Endothelial cell of umbilical vein (primary cell): ENCODE results near the gene NPB. TPM values are rescaled to one million over a fixed set of nuclear protein-coding genes. Genes with fewer than 3 reads are reported as not detected.

Experiments used
- BruUV-seq: library from RNA; stranded (reverse); fragments of 400-500 nt; replicated peaks from 2 replicates; lab custom pipeline; 2021; lab: Mats Ljungman, UMichigan
- CTCF ChIA-PET: fragments of 300-600, 350-600 bp; sonication (Branson Sonifier 250); formaldehyde crosslinking; loops from one replicate; lab custom pipeline; 2021; ENCODE audit warnings: antibody characterized with exemption, inconsistent platforms; lab: Charles Lee
- POLR2A ChIA-PET: fragments of 300-600, 350-600 bp; sonication (Branson Sonifier 250); formaldehyde crosslinking; loops from one replicate; lab custom pipeline; 2021; ENCODE audit warnings: antibody characterized with exemption, inconsistent platforms; lab: Charles Lee
- DNase-seq: peaks from one replicate; pipeline ENCODE4 v3.0.0-alpha.2; 2011; ENCODE audit warnings: low read depth, low spot score
- FAIRE-seq: peaks from 2 replicates; lab custom pipeline; 2011; peaks lifted over from hg19 to GRCh38; lab: Jason Lieb, UNC
- H2AFZ ChIP-seq: 2 replicates; pipeline ENCODE4 v1.6.0; 2012; ENCODE audit warnings: low read depth, low read length, control low read depth, inconsistent platforms
- H3K27ac ChIP-seq: 2 replicates; pipeline ENCODE4 v1.5.1; 2011; ENCODE audit warnings: low read depth, mild to moderate bottlenecking, control low read depth, low read length, moderate library complexity; ENCODE audit not compliant: insufficient read depth
- H3K27me3 ChIP-seq, 2 experiments: 2 replicates each; pipeline versions ENCODE4 v1.6.0 to v1.6.1; 2011; ENCODE audit warnings: low read length in 2 of 2, mixed read lengths in 1 of 2; ENCODE audit not compliant: control insufficient read depth in 2 of 2, insufficient read depth in 2 of 2
- H3K36me3 ChIP-seq, 2 experiments: 2 replicates in 1 of 2; 3 replicates in 1 of 2; pipeline ENCODE4 v1.5.1; 2011; ENCODE audit warnings: low read length in 2 of 2, mild to moderate bottlenecking in 1 of 2, moderate library complexity in 1 of 2; ENCODE audit not compliant: control insufficient read depth in 2 of 2, insufficient read depth in 2 of 2; ENCODE audit errors: extremely low read depth in 1 of 2
- H3K4me1 ChIP-seq: 3 replicates; pipeline ENCODE4 v1.5.1; 2011; ENCODE audit warnings: mild to moderate bottlenecking, low read length; ENCODE audit not compliant: control insufficient read depth, insufficient read depth; ENCODE audit errors: extremely low read depth
- H3K4me2 ChIP-seq: 2 replicates; pipeline ENCODE4 v1.6.1; 2011; ENCODE audit warnings: low read length, control low read depth, mixed read lengths; ENCODE audit not compliant: insufficient read depth
- H3K4me3 ChIP-seq, 3 experiments: fragments of 200-600 bp in 1 of 3; sonication (generic), shearing (Covaris generic) in 1 of 3; replicated peaks in 1 of 3; 2 replicates each; pipeline ENCODE4 v1.5.1; 2011 to 2016; ENCODE audit warnings: control low read depth in 3 of 3, low read length in 3 of 3, mild to moderate bottlenecking in 2 of 3, inconsistent platforms in 1 of 3, low read depth in 1 of 3, moderate library complexity in 1 of 3; ENCODE audit not compliant: insufficient read depth in 1 of 3
- H3K79me2 ChIP-seq: 2 replicates; pipeline ENCODE4 v1.6.0; 2012; ENCODE audit warnings: low read length, inconsistent platforms; ENCODE audit not compliant: control insufficient read depth, insufficient read depth
- H3K9ac ChIP-seq: replicated peaks from 2 replicates; pipeline ENCODE3; 2011; ENCODE audit warnings: low read length, control low read depth; ENCODE audit not compliant: insufficient read depth; ENCODE audit errors: extremely low read depth
- H3K9me1 ChIP-seq: replicated peaks from 3 replicates; pipeline ENCODE4 v1.6.0; 2011; ENCODE audit warnings: mild to moderate bottlenecking, low read length; ENCODE audit not compliant: control insufficient read depth, insufficient read depth; ENCODE audit errors: extremely low read depth
- H3K9me3 ChIP-seq: replicated peaks from 2 replicates; pipeline ENCODE4 v1.5.1; 2012; ENCODE audit warnings: low read length, inconsistent platforms; ENCODE audit not compliant: control insufficient read depth, insufficient read depth
- H4K20me1 ChIP-seq: replicated peaks from 2 replicates; pipeline ENCODE3; 2011; ENCODE audit warnings: mild to moderate bottlenecking, low read length; ENCODE audit not compliant: control insufficient read depth, insufficient read depth; ENCODE audit errors: extremely low read depth
- CTCF ChIP-seq, 2 donors: IDR thresholded peaks; 1 replicate in 1 of 2; 2 replicates in 1 of 2; pipeline ENCODE4 v1.5.1; 2011; ENCODE audit warnings: low read length in 2 of 2, mild to moderate bottlenecking in 2 of 2, moderate library complexity in 2 of 2, control low read depth in 1 of 2, inconsistent platforms in 1 of 2, low read depth in 1 of 2; ENCODE audit not compliant: insufficient read depth in 1 of 2; ENCODE audit errors: extremely low read depth in 1 of 2
- EZH2 ChIP-seq: IDR thresholded peaks from 2 replicates; pipeline ENCODE4 v1.6.1; 2012; ENCODE audit warnings: borderline replicate concordance, low read depth, mild to moderate bottlenecking, moderate library complexity, low read length, inconsistent platforms; ENCODE audit not compliant: severe bottlenecking
- FOS ChIP-seq: IDR thresholded peaks from 2 replicates; pipeline ENCODE4 v1.6.1; 2011; ENCODE audit warnings: mild to moderate bottlenecking, low read length, moderate library complexity, borderline replicate concordance; ENCODE audit not compliant: insufficient read depth
- GATA2 ChIP-seq: IDR thresholded peaks from 2 replicates; pipeline ENCODE4 v1.7.0; 2011; ENCODE audit warnings: low read depth, mild to moderate bottlenecking, moderate library complexity, mixed read lengths, low read length; ENCODE audit not compliant: insufficient read length, insufficient read depth
- JUN ChIP-seq: IDR thresholded peaks from 2 replicates; pipeline ENCODE4 v1.6.1; 2011; ENCODE audit warnings: borderline replicate concordance, low read depth; ENCODE audit not compliant: insufficient read length, insufficient read depth
- MAX ChIP-seq: IDR thresholded peaks from 2 replicates; pipeline ENCODE4 v1.6.1; 2011; ENCODE audit not compliant: insufficient read depth, insufficient read length
- MYC ChIP-seq: IDR thresholded peaks from one replicate; pipeline ENCODE4 v1.6.1; 2011; ENCODE audit warnings: mild to moderate bottlenecking, low read depth, low read length
- POLR2A ChIP-seq: IDR thresholded peaks from 2 replicates; pipeline ENCODE4 v1.6.1; 2012; ENCODE audit warnings: low read depth, mild to moderate bottlenecking, control low read depth, low read length
- POLR2AphosphoS5 ChIP-seq: IDR thresholded peaks from 2 replicates; pipeline ENCODE4 v1.6.1; 2012; ENCODE audit warnings: low read depth, mild to moderate bottlenecking, control low read depth, low read length, moderate library complexity; ENCODE audit not compliant: insufficient read depth
- dilution Hi-C: fragments of 300-500 bp; cut with MboI; formaldehyde crosslinking; loops from one replicate; pipeline ENCODE4 v1.15.0; 2019; ENCODE audit warnings: low sequenced_read_pairs; ENCODE audit not compliant: extremely low pct_ligation_motif_present
- intact Hi-C: fragments of 100-400 bp; cut with micrococcal nuclease; formaldehyde crosslinking; loops from one replicate; pipeline ENCODE4 v1.10.0; 2022
- polyA plus RNA-seq, 4 experiments: library from polyadenylated mRNA; depleted of rRNA in 3 of 4; stranded (reverse) in 3 of 4; unstranded in 1 of 4; fragments of >200 nt; gene quantifications; 2 replicates each; pipeline versions ENCODE4 v1.2.1 to v1.2.3, GENCODE V29; 2011 to 2012; ENCODE audit warnings: missing spikeins in 1 of 4
- total RNA-seq: library from RNA; stranded (reverse); gene quantifications from 2 replicates; pipeline ENCODE4 v1.2.3, GENCODE V29; 2021

NPB gene
- total and polyA plus RNA-seq, 2 donors (not counting 3 experiments of a cell fraction or from before 2014, with no cell fraction given): 0.33 to 0.42 TPM

- BruUV-seq: no TSS peak
- Histone ChIP-seq H3K79me2 (peaks cover 8% of the 10 kb centered on the region), H2AFZ (no peak overlapping the region), H3K9me1 (no peaks in the 10 kb centered on the region), H3K27me3 (peaks cover 0 to 2% of the 10 kb centered on the region in 2 experiments), H3K4me3 (no peak overlapping the region), H4K20me1 (no peaks in the 10 kb centered on the region), H3K36me3 (no peaks in the 10 kb centered on the region), H3K9me3 (no peaks in the 10 kb centered on the region), H3K4me2 (no peak overlapping the region), H3K4me1 (peaks cover 7% of the 10 kb centered on the region), H3K27ac (no peak overlapping the region), H3K9ac (no peak overlapping the region)
- DNase-seq (no peak), FAIRE-seq (no peak)
- intact Hi-C loops: loop anchor here (5.0 kb wide), 1 partner anchor 38 kb away; the partner anchor contains the start of gene ASPSCR1
- ChIA-PET POLR2A (no interaction called here), CTCF (interaction anchor here (1.1 to 1.3 kb wide), 2 partner anchors 11 to 13 kb away, joined by 3 to 10 read pairs; partner anchors contain the start of gene MAFG)
- no peak for TF ChIP-seq POLR2A
- TF ChIP-seq POLR2AphosphoS5: no peak
- no peak for TF ChIP-seq GATA2
- no peak for TF ChIP-seq FOS
- TF ChIP-seq CTCF (IDR thresholded peaks at IDR 0.05; ENCODE audit: extremely low read depth in 1 of 2, insufficient read depth in 1 of 2, low read depth in 1 of 2, low read length in 2 of 2): no peak
- TF ChIP-seq MAX: no peak
- TF ChIP-seq JUN: no peak
- no peak for TF ChIP-seq MYC
- TF ChIP-seq EZH2: no peak
- dilution Hi-C loops: no loop called here
These were observed 37.2 kb downstream of the NPB start for GRCh38 chr17:81939218-81939617.
